CD4-positive, alpha-beta T cell (primary cell): ENCODE results near the gene MAP3K4. TPM values are rescaled to one million over a fixed set of nuclear protein-coding genes. Genes with fewer than 3 reads are reported as not detected.

Source experiments
- ATAC-seq: fragments of 200-7000 bp; cut with Tn5 transposase; one replicate; pipeline ENCODE4 v1.10.0; 2022; ENCODE audit warnings: mild to moderate bottlenecking; ENCODE audit not compliant: poor library complexity
- CTCF ChIA-PET: fragments of 350-600 bp; sonication (Branson Sonifier 250); formaldehyde crosslinking; loops from one replicate; lab custom pipeline; 2021; ENCODE audit warnings: antibody characterized with exemption, inconsistent platforms; lab: Charles Lee
- POLR2A ChIA-PET: fragments of 350-600 bp; sonication (Branson Sonifier 250); formaldehyde crosslinking; loops from one replicate; lab custom pipeline; 2021; ENCODE audit warnings: antibody characterized with exemption, inconsistent platforms; lab: Charles Lee
- DNase-seq, 14 experiments: peaks; one replicate each; pipeline ENCODE4 v3.0.0-alpha.2; 2013 to 2020; ENCODE audit warnings: mixed read lengths in 2 of 14
- H3K27ac ChIP-seq, 2 donors: one replicate each; pipeline versions ENCODE4 v1.5.1 to v1.7.0; 2013; ENCODE audit warnings: low read length in 2 of 2, low read depth in 1 of 2, mild to moderate bottlenecking in 1 of 2
- H3K27me3 ChIP-seq, 2 experiments: 1 replicate in 1 of 2; 2 replicates in 1 of 2; pipeline versions ENCODE4 v1.6.1 to v1.7.0; 2013; ENCODE audit warnings: low read length in 2 of 2, control low read depth in 1 of 2, mild to moderate bottlenecking in 1 of 2, moderate library complexity in 1 of 2; ENCODE audit not compliant: insufficient read depth in 2 of 2, control insufficient read depth in 1 of 2
- H3K36me3 ChIP-seq: one replicate; pipeline ENCODE4 v1.6.1; 2013; ENCODE audit warnings: low read length, control low read depth; ENCODE audit not compliant: insufficient read depth
- H3K4me1 ChIP-seq: one replicate; pipeline ENCODE4 v1.6.1; 2013; ENCODE audit warnings: low read length, control low read depth; ENCODE audit not compliant: insufficient read depth
- H3K4me3 ChIP-seq: one replicate; pipeline ENCODE4 v1.5.1; 2013; ENCODE audit warnings: mild to moderate bottlenecking, low read length, moderate library complexity
- H3K9me3 ChIP-seq, 2 experiments: 1 replicate in 1 of 2; 2 replicates in 1 of 2; pipeline versions ENCODE4 v1.6.1 to v1.7.0; 2013; ENCODE audit warnings: low read length in 2 of 2, mild to moderate bottlenecking in 2 of 2, control low read depth in 1 of 2, moderate library complexity in 1 of 2; ENCODE audit not compliant: control insufficient read depth in 1 of 2, insufficient read depth in 1 of 2
- H3K27ac Mint-ChIP-seq: one replicate; pipeline ENCODE4 v1.8.0; 2020; ENCODE audit warnings: mixed read lengths
- H3K27me3 Mint-ChIP-seq: one replicate; pipeline ENCODE4 v1.8.0; 2021; ENCODE audit warnings: mixed read lengths
- H3K36me3 Mint-ChIP-seq: one replicate; pipeline ENCODE4 v1.8.0; 2021; ENCODE audit warnings: low read depth, mixed read lengths
- H3K4me1 Mint-ChIP-seq: one replicate; pipeline ENCODE4 v1.8.0; 2021; ENCODE audit warnings: low read depth, mixed read lengths
- H3K4me3 Mint-ChIP-seq: one replicate; pipeline ENCODE4 v1.8.0; 2020; ENCODE audit warnings: mild to moderate bottlenecking, mixed read lengths
- H3K9me3 Mint-ChIP-seq: one replicate; pipeline ENCODE4 v1.8.0; 2020; ENCODE audit warnings: mixed read lengths
- CTCF ChIP-seq: fragments of 200-600 bp; IDR thresholded peaks from one replicate; pipeline ENCODE4 v1.8.0; 2022; ENCODE audit warnings: antibody characterized with exemption, mild to moderate bottlenecking
- intact Hi-C, 2 experiments: fragments of 100-400 bp; cut with DNase I in 1 of 2; cut with micrococcal nuclease in 1 of 2; formaldehyde crosslinking; loops; one replicate each; pipeline versions ENCODE4 v1.15.1 to v1.9.0; 2023 to 2025; cut with DNase I, micrococcal nuclease
- total RNA-seq, 174 experiments: library from RNA in 2 of 174; stranded (reverse) in 2 of 174; gene quantifications; one replicate each; pipeline ENCODE4 v1.2.3 and lab custom pipeline; 2021 to 2026

MAP3K4 gene
- total RNA-seq, 2 experiments from 2014 or later = 75.5 to 80.3 TPM

GRCh38 chr6:161091151-161091550, 99.6 kb downstream of the MAP3K4 start:
- CTCF ChIA-PET = no interaction called here
- POLR2A ChIA-PET = no interaction called here
- Mint-ChIP-seq H3K4me3 (no peak overlapping the region), H3K9me3 (no peaks in the 10 kb centered on the region), H3K4me1 (no peaks in the 10 kb centered on the region), H3K36me3 (peaks cover 96% of the 10 kb centered on the region), H3K27ac (no peak overlapping the region), H3K27me3 (no peaks in the 10 kb centered on the region)
- H3K36me3 ChIP-seq = peaks cover 86% of the 10 kb centered on the region
- no peaks in the 10 kb centered on the region for H3K4me1 ChIP-seq
- no peak overlapping the region for H3K27ac ChIP-seq
- no peak for DNase-seq
- no peaks in the 10 kb centered on the region for H3K9me3 ChIP-seq
- H3K27me3 ChIP-seq = no peaks in the 10 kb centered on the region
- TF ChIP-seq CTCF = no peak
- H3K4me3 ChIP-seq = no peak overlapping the region
- no peak for ATAC-seq
- intact Hi-C loops = no loop called here

GRCh38 chr6:161091972-161092701, 100.6 kb downstream of the MAP3K4 start:
- CTCF ChIA-PET = no interaction called here
- Histone ChIP-seq H3K36me3 (peaks cover 81% of the 10 kb centered on the region), H3K4me3 (no peak overlapping the region), H3K27me3 (no peaks in the 10 kb centered on the region), H3K9me3 (no peaks in the 10 kb centered on the region), H3K27ac (no peak overlapping the region), H3K4me1 (no peaks in the 10 kb centered on the region)
- no peak for TF ChIP-seq CTCF
- no peaks in the 10 kb centered on the region for H3K9me3 Mint-ChIP-seq
- peaks cover 96% of the 10 kb centered on the region for H3K36me3 Mint-ChIP-seq
- ATAC-seq (no peak), DNase-seq (no peak)
- H3K27ac Mint-ChIP-seq = no peak overlapping the region
- intact Hi-C loops = no loop called here
- H3K27me3 Mint-ChIP-seq = no peaks in the 10 kb centered on the region
- POLR2A ChIA-PET = no interaction called here
- H3K4me1 Mint-ChIP-seq = no peaks in the 10 kb centered on the region
- no peak overlapping the region for H3K4me3 Mint-ChIP-seq

- H3K27ac ChIP-seq = no peak overlapping the region
- ChIA-PET POLR2A (no interaction called here), CTCF (interaction anchor here (0.6 to 0.7 kb wide), 2 partner anchors 269 to 323 kb away, joined by 3 read pairs; no protein-coding TSS in a partner anchor)
- Mint-ChIP-seq H3K27me3 (no peaks in the 10 kb centered on the region), H3K4me1 (no peaks in the 10 kb centered on the region), H3K27ac (no peak overlapping the region), H3K9me3 (no peaks in the 10 kb centered on the region), H3K36me3 (peaks cover 96% of the 10 kb centered on the region), H3K4me3 (no peak overlapping the region)
- TF ChIP-seq CTCF = no peak
- no peak for ATAC-seq
- peaks cover 79% of the 10 kb centered on the region for H3K36me3 ChIP-seq
- H3K4me3 ChIP-seq = no peak overlapping the region
- DNase-seq = no peak
- H3K9me3 ChIP-seq = no peaks in the 10 kb centered on the region
- no peaks in the 10 kb centered on the region for H3K4me1 ChIP-seq
- intact Hi-C loops = no loop called here
- H3K27me3 ChIP-seq = no peaks in the 10 kb centered on the region
Measured at GRCh38 chr6:161094955-161095354, 103.4 kb downstream of the MAP3K4 start.
